ENCODE measurements around the gene POLD3. TPM values are rescaled to one million over a fixed set of nuclear protein-coding genes. Genes with fewer than 3 reads are reported as not detected.
"Not testable (repeated sequence)": the region's sequence is repeated elsewhere in the genome, so short reads cannot be mapped to it uniquely, and the experiment has no call there.

The POLD3 gene
- total RNA-seq, 1 donor from 2014 or later: 10.3 TPM

- H3K36me3 ChIP-seq: no peaks in the 10 kb centered on the region
- intact Hi-C loops (cut with DNase I): no loop called here
Observed at GRCh38 chr11:74577624-74578396, 14.6 kb upstream of the POLD3 start.

GRCh38 chr11:74579577-74580270 is 12.7 kb upstream of the POLD3 start:
- Histone ChIP-seq H3K4me3 (no peak overlapping the region), H3K4me1 (no peaks in the 10 kb centered on the region), H3K27me3 (no peaks in the 10 kb centered on the region), H3K9me3 (no peaks in the 10 kb centered on the region), H3K27ac (no peak overlapping the region), H3K36me3 (no peaks in the 10 kb centered on the region)
- DNase-seq (ENCODE audit: low spot score in 2 of 2): no peak
- intact Hi-C loops (cut with DNase I): no loop called here
- no peak for TF ChIP-seq CTCF (IDR thresholded peaks at IDR 0.05)

More at GRCh38 chr11:74577624-74578396, 14.6 kb upstream of the POLD3 start:
- no peak overlapping the region for H3K27ac ChIP-seq
- H3K27me3 ChIP-seq: no peaks in the 10 kb centered on the region
- no peaks in the 10 kb centered on the region for H3K9me3 ChIP-seq
- H3K4me1 ChIP-seq: no peaks in the 10 kb centered on the region
- TF ChIP-seq CTCF (IDR thresholded peaks at IDR 0.05): no peak
- no peak for DNase-seq (ENCODE audit: low spot score in 2 of 2)
- no peak overlapping the region for H3K4me3 ChIP-seq

GRCh38 chr11:74581954-74582547 is 10.3 kb upstream of the POLD3 start:
- Histone ChIP-seq H3K9me3 (no peaks in the 10 kb centered on the region), H3K27ac (no peak overlapping the region), H3K4me1 (no peaks in the 10 kb centered on the region), H3K27me3 (no peaks in the 10 kb centered on the region), H3K36me3 (no peaks in the 10 kb centered on the region), H3K4me3 (no peak overlapping the region)
- intact Hi-C loops (cut with DNase I): no loop called here
- DNase-seq (ENCODE audit: low spot score in 2 of 2): no peak
- no peak for TF ChIP-seq CTCF (IDR thresholded peaks at IDR 0.05)

GRCh38 chr11:74583024-74583624 is 9.3 kb upstream of the POLD3 start:
- no peak for TF ChIP-seq CTCF (IDR thresholded peaks at IDR 0.05)
- no peaks in the 10 kb centered on the region for H3K27me3 ChIP-seq
- H3K36me3 ChIP-seq: no peaks in the 10 kb centered on the region
- H3K4me3 ChIP-seq: no peak overlapping the region
- DNase-seq (ENCODE audit: low spot score in 2 of 2): no peak
- no peaks in the 10 kb centered on the region for H3K4me1 ChIP-seq
- no peaks in the 10 kb centered on the region for H3K9me3 ChIP-seq
- intact Hi-C loops (cut with DNase I): no loop called here
- H3K27ac ChIP-seq: no peak overlapping the region

GRCh38 chr11:74590492-74590891 is 1.9 kb upstream of the POLD3 start:
- not testable (repeated sequence) for H3K36me3 ChIP-seq; H3K4me1 ChIP-seq; DNase-seq (ENCODE audit: low spot score in 2 of 2); H3K4me3 ChIP-seq; H3K9me3 ChIP-seq; H3K27ac ChIP-seq; H3K27me3 ChIP-seq
- intact Hi-C loops (cut with DNase I): loop anchor here (10.0 kb wide), 1 partner anchor 96 kb away; the partner anchor contains the start of gene LIPT2
